Measurements from ENCODE around the gene FAM171A2. TPM values are rescaled to one million over a fixed set of nuclear protein-coding genes. Genes with fewer than 3 reads are reported as not detected.

Gene FAM171A2
- polyA plus RNA-seq, 3 donors = not detected

DNA sequence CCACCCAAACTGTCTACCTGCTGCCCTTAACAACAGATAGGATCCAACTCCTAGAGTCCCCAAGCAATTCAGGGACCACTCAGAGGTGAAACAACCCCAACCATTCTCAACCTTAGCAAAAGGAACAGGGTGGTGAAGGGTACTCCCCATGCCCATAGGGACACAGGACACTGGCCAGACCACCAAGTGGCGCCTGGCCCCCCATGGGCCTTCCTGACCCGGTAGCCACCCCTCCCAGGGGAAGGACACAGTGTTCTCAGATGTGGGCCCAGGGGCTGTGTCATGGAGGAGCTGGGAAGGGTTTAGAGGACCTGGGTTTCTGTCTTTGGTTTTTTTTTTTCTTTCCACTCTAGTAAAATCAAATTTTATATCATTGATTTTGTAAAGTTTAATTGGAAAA lies 29.3 kb downstream of the FAM171A2 start:
- peak overlapping the region; percentile 85 to 98 (median 95) for H3K27ac Mint-ChIP-seq
- Histone ChIP-seq H3K27ac (ENCODE audit: low read depth in 1 of 2, low read length in 2 of 2) (peak overlapping the region; percentile 69 to 86), H3K36me3 (replicated peaks in 1 of 2; ENCODE audit: control insufficient read depth in 1 of 2, insufficient read depth in 2 of 2, low read length in 2 of 2) (no peaks in the 10 kb centered on the region), H3K9ac (ENCODE audit: insufficient read depth, low read length, poor library complexity, severe bottlenecking) (peak overlapping the region; percentile 24), H3K9me3 (replicated peaks in 1 of 2; ENCODE audit: control insufficient read depth in 1 of 2, insufficient read depth in 1 of 2, low read length in 2 of 2) (no peaks in the 10 kb centered on the region), H4K20me1 (ENCODE audit: insufficient read depth, low read length) (no peaks in the 10 kb centered on the region), H3K27me3 (ENCODE audit: control insufficient read depth in 2 of 2, insufficient read depth in 2 of 2, low read length in 2 of 2) (no peaks in the 10 kb centered on the region), H3K4me3 (replicated peaks in 1 of 3; ENCODE audit: low read depth in 2 of 3, low read length in 3 of 3) (peak overlapping the region in 1 of 3 experiments; percentile 51), H2AFZ (ENCODE audit: insufficient read depth, low read depth, low read length, poor library complexity, severe bottlenecking) (no peak overlapping the region), H3K4me2 (replicated peaks; ENCODE audit: extremely low read depth, low read length, poor library complexity, severe bottlenecking) (peak overlapping the region; percentile 47), H3K4me1 (ENCODE audit: control insufficient read depth in 1 of 2, insufficient read depth in 2 of 2, low read length in 2 of 2) (peaks cover 67 to 72% of the 10 kb centered on the region in 2 donors), H3K79me2 (ENCODE audit: insufficient read depth, low read length) (peaks cover 3% of the 10 kb centered on the region)
- intact Hi-C loops (cut with micrococcal nuclease) = no loop called here
- peaks cover 62% of the 10 kb centered on the region for H3K4me1 Mint-ChIP-seq
- H3K27me3 Mint-ChIP-seq (ENCODE audit: low read depth in 3 of 3) = peaks cover 0 to 2% (median 0%) of the 10 kb centered on the region in 3 donors
- no peaks in the 10 kb centered on the region for H3K36me3 Mint-ChIP-seq
- H3K4me3 Mint-ChIP-seq = peak overlapping the region in 1 of 2 donors; percentile 31
- no peak for DNase-seq
- peaks cover 0 to 4% (median 0%) of the 10 kb centered on the region in 7 donors for H3K9me3 Mint-ChIP-seq
- WGBS (ENCODE audit: insufficient coverage) = no CpG with 5 or more reads among the region's 2 CpGs
- TF ChIP-seq, protein P1, sequence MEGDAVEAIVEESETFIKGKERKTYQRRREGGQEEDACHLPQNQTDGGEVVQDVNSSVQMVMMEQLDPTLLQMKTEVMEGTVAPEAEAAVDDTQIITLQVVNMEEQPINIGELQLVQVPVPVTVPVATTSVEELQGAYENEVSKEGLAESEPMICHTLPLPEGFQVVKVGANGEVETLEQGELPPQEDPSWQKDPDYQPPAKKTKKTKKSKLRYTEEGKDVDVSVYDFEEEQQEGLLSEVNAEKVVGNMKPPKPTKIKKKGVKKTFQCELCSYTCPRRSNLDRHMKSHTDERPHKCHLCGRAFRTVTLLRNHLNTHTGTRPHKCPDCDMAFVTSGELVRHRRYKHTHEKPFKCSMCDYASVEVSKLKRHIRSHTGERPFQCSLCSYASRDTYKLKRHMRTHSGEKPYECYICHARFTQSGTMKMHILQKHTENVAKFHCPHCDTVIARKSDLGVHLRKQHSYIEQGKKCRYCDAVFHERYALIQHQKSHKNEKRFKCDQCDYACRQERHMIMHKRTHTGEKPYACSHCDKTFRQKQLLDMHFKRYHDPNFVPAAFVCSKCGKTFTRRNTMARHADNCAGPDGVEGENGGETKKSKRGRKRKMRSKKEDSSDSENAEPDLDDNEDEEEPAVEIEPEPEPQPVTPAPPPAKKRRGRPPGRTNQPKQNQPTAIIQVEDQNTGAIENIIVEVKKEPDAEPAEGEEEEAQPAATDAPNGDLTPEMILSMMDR (IDR thresholded peaks at IDR 0.05) = no peak

GRCh38 chr17:44333371-44333770 lies 30.3 kb downstream of the FAM171A2 start:
- peak overlapping the region in 1 of 2 donors; percentile 39 for H3K4me3 Mint-ChIP-seq
- no peaks in the 10 kb centered on the region for H3K27me3 Mint-ChIP-seq (ENCODE audit: low read depth in 3 of 3)
- intact Hi-C loops (cut with micrococcal nuclease) = no loop called here
- Histone ChIP-seq H2AFZ (ENCODE audit: insufficient read depth, low read depth, low read length, poor library complexity, severe bottlenecking) (no peak overlapping the region), H4K20me1 (ENCODE audit: insufficient read depth, low read length) (no peaks in the 10 kb centered on the region), H3K9me3 (replicated peaks in 1 of 2; ENCODE audit: control insufficient read depth in 1 of 2, insufficient read depth in 1 of 2, low read length in 2 of 2) (no peaks in the 10 kb centered on the region), H3K27me3 (ENCODE audit: control insufficient read depth in 2 of 2, insufficient read depth in 2 of 2, low read length in 2 of 2) (no peaks in the 10 kb centered on the region), H3K4me3 (replicated peaks in 1 of 3; ENCODE audit: low read depth in 2 of 3, low read length in 3 of 3) (peak overlapping the region in 1 of 3 experiments; percentile 51), H3K4me1 (ENCODE audit: control insufficient read depth in 1 of 2, insufficient read depth in 2 of 2, low read length in 2 of 2) (peaks cover 58 to 68% of the 10 kb centered on the region in 2 donors), H3K27ac (ENCODE audit: low read depth in 1 of 2, low read length in 2 of 2) (peak overlapping the region; percentile 69 to 86), H3K9ac (ENCODE audit: insufficient read depth, low read length, poor library complexity, severe bottlenecking) (peak overlapping the region; percentile 24), H3K4me2 (replicated peaks; ENCODE audit: extremely low read depth, low read length, poor library complexity, severe bottlenecking) (peak overlapping the region; percentile 47), H3K36me3 (replicated peaks in 1 of 2; ENCODE audit: control insufficient read depth in 1 of 2, insufficient read depth in 2 of 2, low read length in 2 of 2) (no peaks in the 10 kb centered on the region), H3K79me2 (ENCODE audit: insufficient read depth, low read length) (peaks cover 3% of the 10 kb centered on the region)
- peaks cover 0 to 4% (median 0%) of the 10 kb centered on the region in 7 donors for H3K9me3 Mint-ChIP-seq
- 0% methylated on average over 3 of the region's 5 CpGs for WGBS (ENCODE audit: insufficient coverage)
- peak overlapping the region; percentile 85 to 98 (median 95) for H3K27ac Mint-ChIP-seq
- TF ChIP-seq, protein P1 (IDR thresholded peaks at IDR 0.05) = no peak
- H3K4me1 Mint-ChIP-seq = peaks cover 59% of the 10 kb centered on the region
- peak; percentile 80 to 92 (median 88) for DNase-seq
- no peaks in the 10 kb centered on the region for H3K36me3 Mint-ChIP-seq

All from CD14-positive monocyte (primary cell).